Limb (tissue), 2 donors: ENCODE data around the gene EDA2R.

Source experiments
- DNase-seq, 2 donors: peaks; one replicate each; pipeline ENCODE4 v3.0.0-alpha.2; 2016; ENCODE audit errors: extremely low spot score in 2 of 2

Gene EDA2R, protein sequence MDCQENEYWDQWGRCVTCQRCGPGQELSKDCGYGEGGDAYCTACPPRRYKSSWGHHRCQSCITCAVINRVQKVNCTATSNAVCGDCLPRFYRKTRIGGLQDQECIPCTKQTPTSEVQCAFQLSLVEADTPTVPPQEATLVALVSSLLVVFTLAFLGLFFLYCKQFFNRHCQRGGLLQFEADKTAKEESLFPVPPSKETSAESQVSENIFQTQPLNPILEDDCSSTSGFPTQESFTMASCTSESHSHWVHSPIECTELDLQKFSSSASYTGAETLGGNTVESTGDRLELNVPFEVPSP

GRCh38 chrX:66638591-66639500, at the start of gene EDA2R:
TSS of gene EDA2R (minus strand) at chrX:66639078. CDS start at chrX:66616020, 23,058 bp downstream.
- peak in 1 of 2 donors; percentile 30 for DNase-seq

DNA sequence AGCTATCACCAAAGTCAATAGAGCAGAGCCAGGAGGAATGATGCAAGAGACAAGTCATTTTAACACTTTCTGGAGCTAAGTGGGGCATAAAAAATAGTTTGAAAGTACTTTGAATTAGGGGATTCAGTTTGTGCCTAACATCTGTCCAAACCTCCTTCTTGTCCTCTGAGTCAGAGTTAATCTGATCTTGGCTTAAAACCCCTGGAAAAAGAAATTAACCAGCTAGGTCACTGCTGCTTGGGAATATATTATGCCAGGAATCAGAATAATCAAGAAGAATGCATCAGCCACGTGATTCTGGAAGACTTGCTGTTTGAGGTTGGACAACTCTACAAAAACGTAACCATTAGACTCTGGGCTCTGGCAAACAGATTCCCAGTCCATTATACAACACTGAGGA, 45.3 kb upstream of the EDA2R start:
- DNase-seq: no peak

GRCh38 chrX:66680451-66680850, 41.6 kb upstream of the EDA2R start:
- no peak for DNase-seq

DNA sequence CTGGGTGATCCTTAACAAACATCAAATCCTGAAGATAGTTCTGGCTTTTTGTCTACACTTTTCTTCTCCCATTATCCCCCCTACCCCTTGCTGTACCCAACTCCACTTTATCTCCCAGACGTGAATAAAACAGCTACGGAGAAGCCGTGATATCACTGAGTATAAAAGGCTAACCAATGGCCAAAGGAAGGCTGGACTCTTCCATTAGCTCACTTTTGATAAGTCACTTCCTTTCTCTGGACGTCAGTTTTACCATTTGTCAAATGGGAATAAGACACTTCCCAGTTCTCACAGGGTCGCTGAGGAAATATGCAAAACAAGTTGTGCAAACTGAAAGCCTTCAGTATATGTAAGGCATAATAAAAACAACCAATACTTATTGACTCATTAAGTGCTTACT, 38.6 kb upstream of the EDA2R start:
- DNase-seq: no peak

DNA sequence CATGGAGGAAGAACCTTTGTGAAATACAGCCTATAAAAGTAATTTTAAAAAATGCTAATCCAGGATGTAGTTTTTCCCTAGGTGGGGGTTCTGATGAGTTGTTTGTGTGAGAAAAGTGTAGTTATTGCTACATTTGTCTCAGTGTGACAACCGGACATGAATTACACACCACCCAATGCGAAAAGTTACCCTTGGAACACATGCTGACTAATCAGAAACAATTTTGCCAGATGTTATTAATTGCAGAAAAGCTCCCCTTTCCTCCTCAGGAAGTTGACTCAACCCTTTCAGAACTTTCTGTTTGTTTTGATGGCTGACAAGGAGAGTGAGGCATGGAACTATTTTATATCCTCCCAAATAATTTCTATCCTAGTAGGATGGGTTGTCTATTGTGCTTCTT, 38.1 kb upstream of the EDA2R start:
- DNase-seq: no peak

GRCh38 chrX:66676413-66676812, 37.5 kb upstream of the EDA2R start:
- no peak for DNase-seq

DNA sequence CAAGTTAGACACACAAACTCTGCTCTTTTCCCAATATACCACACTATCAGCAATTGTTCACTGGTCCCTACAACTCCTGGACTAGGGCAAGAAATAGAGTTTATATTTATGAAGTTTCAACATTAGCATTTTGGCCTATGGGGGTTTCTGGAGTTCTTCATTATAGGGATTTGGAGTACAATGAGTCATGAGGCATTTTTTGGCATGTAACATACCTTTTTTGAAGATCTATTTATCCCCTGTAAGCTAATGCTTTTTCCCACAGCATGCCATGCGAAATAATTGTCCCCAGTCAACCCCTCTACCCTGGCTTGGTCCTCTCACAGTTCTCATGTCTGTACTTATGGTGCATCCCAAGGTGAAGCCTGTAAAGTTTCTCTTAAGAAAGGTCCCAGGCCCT, 36.7 kb upstream of the EDA2R start:
- DNase-seq: no peak

- DNase-seq: no peak
Measured at GRCh38 chrX:66674506-66674905, 35.6 kb upstream of the EDA2R start.

DNA sequence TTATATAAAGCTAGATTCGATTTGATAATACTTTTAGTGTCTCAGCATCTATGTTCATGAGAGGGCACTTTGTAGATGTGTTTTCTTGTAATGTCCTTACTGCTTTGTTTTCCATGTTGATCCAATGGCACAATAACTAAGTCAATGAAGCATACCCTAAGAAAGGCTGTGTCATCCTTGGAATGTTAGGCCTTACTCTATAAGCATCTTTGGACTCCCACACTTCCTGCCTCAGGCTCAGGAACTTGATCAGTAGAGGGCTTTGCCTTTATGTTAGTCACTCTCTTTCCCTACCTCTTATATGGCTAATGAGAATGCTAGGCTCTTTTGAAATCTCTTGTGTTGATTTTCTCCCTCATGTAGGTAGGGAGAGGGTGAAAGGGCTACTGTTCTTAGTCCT, 33.2 kb upstream of the EDA2R start:
- DNase-seq: no peak

DNA sequence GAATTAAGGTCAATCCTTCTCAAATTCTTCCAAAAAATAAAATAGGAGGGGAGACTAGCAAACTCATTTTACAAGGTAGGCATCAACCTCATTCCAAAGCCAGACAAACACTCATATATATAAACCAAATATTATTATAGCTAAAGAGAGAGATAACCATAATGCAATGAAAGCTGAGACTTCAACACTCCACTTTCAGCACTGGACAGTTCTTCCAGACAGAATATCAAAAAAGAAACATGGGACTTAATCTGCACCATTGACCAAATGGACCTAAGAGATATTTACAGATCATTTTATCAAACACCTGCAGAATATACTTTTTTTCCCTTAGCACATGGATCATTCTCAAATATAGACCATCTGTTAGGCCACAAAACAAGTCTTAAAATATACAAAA, 15.5 kb upstream of the EDA2R start:
- DNase-seq: no peak

- DNase-seq: no peak
Measured at GRCh38 chrX:66635360-66635759, 3.5 kb downstream of the EDA2R start.

DNA sequence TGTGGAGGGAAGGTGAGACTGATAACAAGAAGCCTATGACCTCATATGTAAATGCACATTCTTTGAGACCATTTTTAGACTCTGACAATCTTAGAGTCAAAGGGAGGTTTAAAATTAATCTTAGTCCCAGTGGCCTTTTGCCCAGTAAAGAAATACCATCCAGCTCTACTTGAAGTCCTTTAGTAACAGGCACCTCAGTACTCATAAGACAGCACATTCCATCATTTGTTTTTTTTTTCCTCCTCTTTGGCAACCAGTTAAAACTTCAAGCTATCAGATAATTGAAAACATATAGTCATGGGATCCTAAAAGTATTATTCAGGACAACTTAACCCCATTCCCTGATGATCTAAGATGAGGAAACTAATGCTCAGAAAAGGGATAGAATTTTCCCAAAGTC, 4.6 kb downstream of the EDA2R start:
- no peak for DNase-seq

- no peak for DNase-seq
Measured at GRCh38 chrX:66633541-66633940, 5.3 kb downstream of the EDA2R start.

GRCh38 chrX:66632981-66633380, 5.9 kb downstream of the EDA2R start:
- no peak for DNase-seq

DNA sequence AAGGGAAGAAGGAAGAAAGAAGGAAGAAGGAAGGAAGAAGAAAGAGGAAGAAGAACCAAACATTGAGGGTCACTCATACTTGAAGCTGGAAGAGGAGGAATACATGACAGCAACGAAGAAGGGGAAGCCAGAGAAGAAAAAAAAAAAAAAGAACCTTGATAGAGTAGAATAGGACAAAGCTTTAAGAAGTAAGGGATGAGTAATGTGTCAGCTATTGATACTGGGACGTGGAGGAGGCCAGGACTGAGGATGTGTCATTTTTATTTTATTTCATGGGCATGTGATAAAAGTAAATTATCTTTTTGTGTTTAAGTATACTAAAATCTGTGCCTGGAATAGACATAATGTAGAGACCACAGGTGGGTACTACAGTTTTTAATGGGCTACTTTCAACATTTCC, 6.4 kb downstream of the EDA2R start:
- no peak for DNase-seq

- no peak for DNase-seq
Measured at GRCh38 chrX:66625525-66625924, 13.4 kb downstream of the EDA2R start.

- no peak for DNase-seq
Measured at GRCh38 chrX:66622209-66622608, 16.7 kb downstream of the EDA2R start.

DNA sequence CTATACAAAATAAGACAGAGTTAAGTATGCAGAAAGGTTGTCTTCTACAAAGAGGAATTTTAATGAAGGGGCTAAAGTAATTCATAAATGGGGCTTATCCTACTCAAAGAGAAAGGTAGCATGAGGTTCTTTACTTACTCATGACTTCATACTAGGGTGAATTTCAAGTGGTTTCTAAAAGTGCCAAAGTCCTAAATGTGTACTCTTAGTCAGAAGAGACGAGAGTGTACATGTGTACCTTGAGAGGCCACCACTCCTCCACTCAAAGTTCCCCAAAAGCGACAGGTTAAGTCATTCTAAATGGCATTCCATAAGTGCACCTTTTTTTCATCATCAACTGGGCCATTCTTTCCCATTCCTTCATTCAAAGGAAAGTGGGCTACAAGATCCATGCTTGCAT, 21.9 kb downstream of the EDA2R start:
- DNase-seq: no peak

DNA sequence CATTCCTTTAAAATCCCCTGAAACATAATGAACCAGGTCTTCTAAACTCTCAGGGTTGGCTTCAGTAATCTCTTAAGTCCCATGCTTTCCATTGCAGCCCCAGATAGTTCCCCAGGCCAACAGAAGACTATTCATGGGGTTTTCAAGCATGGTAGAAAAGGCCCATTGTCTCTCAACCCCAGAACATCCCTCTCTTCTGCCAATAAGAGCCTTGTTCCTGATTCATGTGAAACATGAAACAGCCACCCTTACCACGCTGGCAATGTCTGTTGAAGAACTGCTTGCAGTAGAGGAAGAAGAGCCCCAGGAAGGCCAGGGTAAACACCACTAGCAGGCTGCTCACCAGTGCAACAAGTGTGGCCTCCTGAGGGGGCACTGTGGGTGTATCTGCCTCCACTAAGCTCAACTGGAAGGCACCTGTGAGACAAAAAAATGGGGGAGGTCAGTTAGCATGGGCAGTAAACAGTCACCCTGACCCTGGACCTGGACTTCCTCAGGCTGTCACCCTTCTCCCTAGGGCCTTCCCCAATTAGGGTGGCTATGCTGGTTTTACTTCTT, 36.4 kb downstream of the EDA2R start:
- DNase-seq: no peak

GRCh38 chrX:66601522-66601921, 37.4 kb downstream of the EDA2R start:
- DNase-seq: no peak

- DNase-seq: no peak
Measured at GRCh38 chrX:66579219-66579618, 59.7 kb downstream of the EDA2R start.

DNA sequence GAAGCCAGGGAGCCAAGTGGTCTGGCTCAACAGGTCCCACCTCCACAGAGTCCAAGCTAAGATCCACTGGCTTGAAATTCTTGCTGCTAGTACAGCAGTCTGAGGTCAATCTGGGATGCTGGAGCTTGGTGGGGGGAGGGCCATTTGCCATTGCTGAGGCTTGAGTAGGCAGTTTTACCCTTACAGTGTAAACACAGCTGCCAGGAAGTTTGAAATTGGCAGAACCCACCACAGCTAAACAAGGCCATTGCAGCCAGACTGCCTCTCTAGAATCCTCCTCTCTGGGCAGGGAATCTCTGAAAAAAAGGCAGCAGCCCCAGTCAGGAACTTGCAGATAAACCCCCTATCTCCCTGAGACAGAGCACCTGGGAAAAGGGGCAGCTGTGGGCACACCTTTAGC, 84.9 kb downstream of the EDA2R start:
- DNase-seq: no peak
